CD4-positive, alpha-beta T cell treated with Interferon alpha-2 for 1 hour (primary cell): ENCODE data around the gene TGM2.

Source experiments
- DNase-seq, 2 donors: peaks; one replicate each; pipeline ENCODE4 v3.0.0-alpha.2; 2020 to 2022

TGM2 gene

GRCh38 chr20:38198238-38198861 lies 33.3 kb upstream of the TGM2 start:
- no peak for DNase-seq

- no peak for DNase-seq
These were observed 32.5 kb upstream of the TGM2 start for GRCh38 chr20:38197619-38198018.

GRCh38 chr20:38197217-38197616 lies 32.1 kb upstream of the TGM2 start:
- DNase-seq, result no peak

GRCh38 chr20:38196592-38196991 lies 31.5 kb upstream of the TGM2 start:
- peak; percentile 10 to 72 for DNase-seq

GRCh38 chr20:38196076-38196475 lies 31.0 kb upstream of the TGM2 start:
- no peak for DNase-seq

GRCh38 chr20:38195521-38195920 lies 30.5 kb upstream of the TGM2 start:
- no peak for DNase-seq

GRCh38 chr20:38194971-38195504 lies 30.0 kb upstream of the TGM2 start:
- no peak for DNase-seq

- DNase-seq, result no peak
These were observed 28.6 kb upstream of the TGM2 start for GRCh38 chr20:38193586-38194105.

- no peak for DNase-seq
These were observed 27.3 kb upstream of the TGM2 start for GRCh38 chr20:38192323-38192885.

- DNase-seq, result no peak
These were observed 26.6 kb upstream of the TGM2 start for GRCh38 chr20:38191654-38192053.

GRCh38 chr20:38190936-38191371 lies 25.9 kb upstream of the TGM2 start:
- no peak for DNase-seq

GRCh38 chr20:38190166-38190565 lies 25.1 kb upstream of the TGM2 start:
- no peak for DNase-seq

- no peak for DNase-seq
These were observed 22.4 kb upstream of the TGM2 start for GRCh38 chr20:38187517-38187916.

- DNase-seq, result no peak
These were observed 21.7 kb upstream of the TGM2 start for GRCh38 chr20:38186788-38187221.

GRCh38 chr20:38184101-38184500 lies 19.0 kb upstream of the TGM2 start:
- no peak for DNase-seq

GRCh38 chr20:38181971-38182370 lies 16.9 kb upstream of the TGM2 start:
- no peak for DNase-seq

- DNase-seq, result no peak
These were observed 16.2 kb upstream of the TGM2 start for GRCh38 chr20:38181207-38181801.

GRCh38 chr20:38180781-38181180 lies 15.7 kb upstream of the TGM2 start:
- no peak for DNase-seq

- no peak for DNase-seq
These were observed 14.8 kb upstream of the TGM2 start for GRCh38 chr20:38179846-38180245.

GRCh38 chr20:38178581-38178980 lies 13.5 kb upstream of the TGM2 start:
- no peak for DNase-seq

GRCh38 chr20:38178065-38178491 lies 13.0 kb upstream of the TGM2 start:
- no peak for DNase-seq

- no peak for DNase-seq
These were observed 12.1 kb upstream of the TGM2 start for GRCh38 chr20:38177201-38177600.

GRCh38 chr20:38175304-38176180 lies 10.5 kb upstream of the TGM2 start:
- DNase-seq, result no peak
